ENCODE data around the gene THAP12. TPM values are rescaled to one million over a fixed set of nuclear protein-coding genes. Genes with fewer than 3 reads are reported as not detected.

Gene THAP12
- total and polyA plus RNA-seq, 2 of the 13 experiments (the other 11 are each of a cell fraction or from before 2014, with no cell fraction given): 18.8 to 51.3 TPM

DNA sequence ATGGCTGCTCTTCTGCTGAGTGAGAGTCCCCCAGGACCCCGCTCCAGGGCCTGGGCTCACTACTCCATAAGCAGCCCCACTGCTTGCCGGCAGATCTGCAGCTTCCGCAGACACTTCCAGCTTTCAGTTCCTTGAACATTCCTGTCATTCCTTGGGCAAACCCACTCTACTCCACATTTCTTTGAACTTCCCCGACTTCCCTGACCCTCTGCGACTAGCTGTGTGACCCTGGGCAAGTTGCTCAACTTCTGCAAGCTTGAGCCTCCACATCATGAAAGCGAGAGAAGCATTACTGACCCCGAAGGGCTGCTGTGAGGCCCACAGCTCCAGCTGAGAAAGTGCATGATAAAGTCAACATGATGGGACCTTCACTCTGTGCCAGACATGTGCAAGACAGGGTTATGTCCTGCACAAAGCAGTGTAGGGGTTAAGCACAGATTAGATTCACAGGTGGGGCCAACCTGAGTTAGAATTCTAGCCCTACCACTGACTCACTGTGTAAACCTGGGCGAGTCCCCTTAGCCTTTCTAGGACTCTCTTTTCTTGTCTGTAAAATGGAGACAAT, 51.8 kb downstream of the THAP12 start (continued):
- TF ChIP-seq, protein P1, sequence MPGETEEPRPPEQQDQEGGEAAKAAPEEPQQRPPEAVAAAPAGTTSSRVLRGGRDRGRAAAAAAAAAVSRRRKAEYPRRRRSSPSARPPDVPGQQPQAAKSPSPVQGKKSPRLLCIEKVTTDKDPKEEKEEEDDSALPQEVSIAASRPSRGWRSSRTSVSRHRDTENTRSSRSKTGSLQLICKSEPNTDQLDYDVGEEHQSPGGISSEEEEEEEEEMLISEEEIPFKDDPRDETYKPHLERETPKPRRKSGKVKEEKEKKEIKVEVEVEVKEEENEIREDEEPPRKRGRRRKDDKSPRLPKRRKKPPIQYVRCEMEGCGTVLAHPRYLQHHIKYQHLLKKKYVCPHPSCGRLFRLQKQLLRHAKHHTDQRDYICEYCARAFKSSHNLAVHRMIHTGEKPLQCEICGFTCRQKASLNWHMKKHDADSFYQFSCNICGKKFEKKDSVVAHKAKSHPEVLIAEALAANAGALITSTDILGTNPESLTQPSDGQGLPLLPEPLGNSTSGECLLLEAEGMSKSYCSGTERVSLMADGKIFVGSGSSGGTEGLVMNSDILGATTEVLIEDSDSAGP (CRISPR knock-in tag; IDR thresholded peaks at IDR 0.05; ENCODE audit: borderline replicate concordance): 0 out of 2 replicates have a peak, but pooled peaks have one; percentile 21
- TF ChIP-seq RXRB (CRISPR knock-in tag; IDR thresholded peaks at IDR 0.05; ENCODE audit: borderline replicate concordance): peak; percentile 52; the same call in 1 of the 2 replicates
- peak; percentile 48; the same call in 1 of the 2 replicates for TF ChIP-seq ZNF292 (CRISPR knock-in tag; IDR thresholded peaks at IDR 0.05; ENCODE audit: borderline replicate concordance, low read depth)
- no peak for TF ChIP-seq ZNF367 (CRISPR knock-in tag; IDR thresholded peaks at IDR 0.05; ENCODE audit: borderline replicate concordance)
- TF ChIP-seq CEBPG (CRISPR knock-in tag; IDR thresholded peaks at IDR 0.05): peak; percentile 89
- 0 out of 2 replicates have a peak, but pooled peaks have one; percentile 18 for TF ChIP-seq ZKSCAN1 (IDR thresholded peaks at IDR 0.05; ENCODE audit: low read length)
- TF ChIP-seq STAG1 (CRISPR knock-in tag; IDR thresholded peaks at IDR 0.05): no peak
- TF ChIP-seq HIVEP1 (CRISPR knock-in tag; IDR thresholded peaks at IDR 0.05): peak; percentile 89
- no peak for TF ChIP-seq SOX6 (IDR thresholded peaks at IDR 0.05)
- peak; percentile 61; the same call in 1 of the 2 replicates for TF ChIP-seq SOX6 (CRISPR knock-in tag; IDR thresholded peaks at IDR 0.05)
- TF ChIP-seq ZNF629 (CRISPR knock-in tag; conservative IDR thresholded peaks at IDR 0.05): peak; percentile 92
- no peak for TF ChIP-seq MZF1 (CRISPR knock-in tag; IDR thresholded peaks at IDR 0.05; ENCODE audit: borderline replicate concordance)
- peak in 1 of 2 experiments; percentile 73; a peak in 2 of 4 replicates for TF ChIP-seq EP300 (IDR thresholded peaks at IDR 0.05; ENCODE audit: low read depth in 2 of 2, low read length in 2 of 2)
- peak; percentile 75; the same call in 1 of the 2 replicates for TF ChIP-seq EP300 (CRISPR knock-in tag; IDR thresholded peaks at IDR 0.05; ENCODE audit: borderline replicate concordance)
- TF ChIP-seq, protein P2, sequence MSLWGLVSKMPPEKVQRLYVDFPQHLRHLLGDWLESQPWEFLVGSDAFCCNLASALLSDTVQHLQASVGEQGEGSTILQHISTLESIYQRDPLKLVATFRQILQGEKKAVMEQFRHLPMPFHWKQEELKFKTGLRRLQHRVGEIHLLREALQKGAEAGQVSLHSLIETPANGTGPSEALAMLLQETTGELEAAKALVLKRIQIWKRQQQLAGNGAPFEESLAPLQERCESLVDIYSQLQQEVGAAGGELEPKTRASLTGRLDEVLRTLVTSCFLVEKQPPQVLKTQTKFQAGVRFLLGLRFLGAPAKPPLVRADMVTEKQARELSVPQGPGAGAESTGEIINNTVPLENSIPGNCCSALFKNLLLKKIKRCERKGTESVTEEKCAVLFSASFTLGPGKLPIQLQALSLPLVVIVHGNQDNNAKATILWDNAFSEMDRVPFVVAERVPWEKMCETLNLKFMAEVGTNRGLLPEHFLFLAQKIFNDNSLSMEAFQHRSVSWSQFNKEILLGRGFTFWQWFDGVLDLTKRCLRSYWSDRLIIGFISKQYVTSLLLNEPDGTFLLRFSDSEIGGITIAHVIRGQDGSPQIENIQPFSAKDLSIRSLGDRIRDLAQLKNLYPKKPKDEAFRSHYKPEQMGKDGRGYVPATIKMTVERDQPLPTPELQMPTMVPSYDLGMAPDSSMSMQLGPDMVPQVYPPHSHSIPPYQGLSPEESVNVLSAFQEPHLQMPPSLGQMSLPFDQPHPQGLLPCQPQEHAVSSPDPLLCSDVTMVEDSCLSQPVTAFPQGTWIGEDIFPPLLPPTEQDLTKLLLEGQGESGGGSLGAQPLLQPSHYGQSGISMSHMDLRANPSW (CRISPR knock-in tag; IDR thresholded peaks at IDR 0.05; ENCODE audit: borderline replicate concordance): no peak
- peak; percentile 69; the same call in 1 of the 2 replicates for TF ChIP-seq ZMYM3 (CRISPR knock-in tag; IDR thresholded peaks at IDR 0.05)
- TF ChIP-seq TGIF2 (CRISPR knock-in tag; IDR thresholded peaks at IDR 0.05): peak; percentile 63; the same call in 1 of the 2 replicates
- TF ChIP-seq ZNF652 (CRISPR knock-in tag; IDR thresholded peaks at IDR 0.05; ENCODE audit: borderline replicate concordance, low read depth): peak; percentile 51; the same call in 1 of the 2 replicates
- TF ChIP-seq SOX13 (IDR thresholded peaks at IDR 0.05): no peak
- peak in 1 of 2 experiments; percentile 58; a peak in 2 of 4 replicates for TF ChIP-seq SOX13 (CRISPR knock-in tag; conservative IDR thresholded peaks at IDR 0.05 in 1 of 2, IDR thresholded peaks at IDR 0.05 in 1 of 2)
- TF ChIP-seq NR2C2 (CRISPR knock-in tag; IDR thresholded peaks at IDR 0.05; ENCODE audit: borderline replicate concordance): peak; percentile 26; the same call in 1 of the 2 replicates
- TF ChIP-seq, protein P3, sequence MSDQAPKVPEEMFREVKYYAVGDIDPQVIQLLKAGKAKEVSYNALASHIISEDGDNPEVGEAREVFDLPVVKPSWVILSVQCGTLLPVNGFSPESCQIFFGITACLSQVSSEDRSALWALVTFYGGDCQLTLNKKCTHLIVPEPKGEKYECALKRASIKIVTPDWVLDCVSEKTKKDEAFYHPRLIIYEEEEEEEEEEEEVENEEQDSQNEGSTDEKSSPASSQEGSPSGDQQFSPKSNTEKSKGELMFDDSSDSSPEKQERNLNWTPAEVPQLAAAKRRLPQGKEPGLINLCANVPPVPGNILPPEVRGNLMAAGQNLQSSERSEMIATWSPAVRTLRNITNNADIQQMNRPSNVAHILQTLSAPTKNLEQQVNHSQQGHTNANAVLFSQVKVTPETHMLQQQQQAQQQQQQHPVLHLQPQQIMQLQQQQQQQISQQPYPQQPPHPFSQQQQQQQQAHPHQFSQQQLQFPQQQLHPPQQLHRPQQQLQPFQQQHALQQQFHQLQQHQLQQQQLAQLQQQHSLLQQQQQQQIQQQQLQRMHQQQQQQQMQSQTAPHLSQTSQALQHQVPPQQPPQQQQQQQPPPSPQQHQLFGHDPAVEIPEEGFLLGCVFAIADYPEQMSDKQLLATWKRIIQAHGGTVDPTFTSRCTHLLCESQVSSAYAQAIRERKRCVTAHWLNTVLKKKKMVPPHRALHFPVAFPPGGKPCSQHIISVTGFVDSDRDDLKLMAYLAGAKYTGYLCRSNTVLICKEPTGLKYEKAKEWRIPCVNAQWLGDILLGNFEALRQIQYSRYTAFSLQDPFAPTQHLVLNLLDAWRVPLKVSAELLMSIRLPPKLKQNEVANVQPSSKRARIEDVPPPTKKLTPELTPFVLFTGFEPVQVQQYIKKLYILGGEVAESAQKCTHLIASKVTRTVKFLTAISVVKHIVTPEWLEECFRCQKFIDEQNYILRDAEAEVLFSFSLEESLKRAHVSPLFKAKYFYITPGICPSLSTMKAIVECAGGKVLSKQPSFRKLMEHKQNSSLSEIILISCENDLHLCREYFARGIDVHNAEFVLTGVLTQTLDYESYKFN (CRISPR knock-in tag; conservative IDR thresholded peaks at IDR 0.05): peak; percentile 64
- TF ChIP-seq HDAC1 (CRISPR knock-in tag; IDR thresholded peaks at IDR 0.05): peak; percentile 23; the same call in 1 of the 2 replicates

Data from HepG2 (cell line).